Measurements from ENCODE around the gene ARL2BP. TPM values are rescaled to one million over a fixed set of nuclear protein-coding genes. Genes with fewer than 3 reads are reported as not detected.

ARL2BP gene
- total RNA-seq, 1 experiment from 2014 or later: 33.1 TPM

- Histone ChIP-seq H3K27me3 (replicated peaks; ENCODE audit: insufficient read depth, low read depth, low read length, poor library complexity) (no peaks in the 10 kb centered on the region), H3K27ac (ENCODE audit: low read depth, low read length, poor library complexity, severe bottlenecking) (no peak overlapping the region), H3K4me1 (ENCODE audit: insufficient read depth, low read length, poor library complexity, severe bottlenecking) (no peaks in the 10 kb centered on the region), H3K4me3 (ENCODE audit: low read depth, low read length, poor library complexity, severe bottlenecking) (no peak overlapping the region), H3K36me3 (ENCODE audit: insufficient read depth, low read length, poor library complexity, severe bottlenecking) (no peaks in the 10 kb centered on the region), H3K9me3 (ENCODE audit: low read depth, low read length, poor library complexity, severe bottlenecking) (no peaks in the 10 kb centered on the region)
- ChIA-PET POLR2A (ENCODE audit: low non-redundant PET) (no interaction called here), CTCF (no interaction called here)
- no peak for DNase-seq (ENCODE audit: low spot score)
- no peak for TF ChIP-seq EZH2 (IDR thresholded peaks at IDR 0.05; ENCODE audit: borderline replicate concordance, low read depth, low read length, poor library complexity, severe bottlenecking)
- no peak for TF ChIP-seq CTCF (conservative IDR thresholded peaks at IDR 0.05; ENCODE audit: low read depth, low read length)
- BruUV-seq (replicated peaks): no TSS peak
- intact Hi-C loops (cut with micrococcal nuclease; ENCODE audit: unreplicated experiment): no loop called here
Observed at GRCh38 chr16:57283214-57283958, 38.3 kb downstream of the ARL2BP start.

GRCh38 chr16:57283959-57284208 is 38.8 kb downstream of the ARL2BP start:
- Histone ChIP-seq H3K4me3 (ENCODE audit: low read depth, low read length, poor library complexity, severe bottlenecking) (no peak overlapping the region), H3K36me3 (ENCODE audit: insufficient read depth, low read length, poor library complexity, severe bottlenecking) (no peaks in the 10 kb centered on the region), H3K9me3 (ENCODE audit: low read depth, low read length, poor library complexity, severe bottlenecking) (no peaks in the 10 kb centered on the region), H3K27ac (ENCODE audit: low read depth, low read length, poor library complexity, severe bottlenecking) (no peak overlapping the region), H3K4me1 (ENCODE audit: insufficient read depth, low read length, poor library complexity, severe bottlenecking) (no peaks in the 10 kb centered on the region), H3K27me3 (replicated peaks; ENCODE audit: insufficient read depth, low read depth, low read length, poor library complexity) (no peaks in the 10 kb centered on the region)
- CTCF ChIA-PET: no interaction called here
- POLR2A ChIA-PET (ENCODE audit: low non-redundant PET): no interaction called here
- TF ChIP-seq CTCF (conservative IDR thresholded peaks at IDR 0.05; ENCODE audit: low read depth, low read length) (no peak), EZH2 (IDR thresholded peaks at IDR 0.05; ENCODE audit: borderline replicate concordance, low read depth, low read length, poor library complexity, severe bottlenecking) (no peak)
- no peak for DNase-seq (ENCODE audit: low spot score)
- intact Hi-C loops (cut with micrococcal nuclease; ENCODE audit: unreplicated experiment): no loop called here
- BruUV-seq (replicated peaks): no TSS peak

GRCh38 chr16:57284209-57284951 is 39.3 kb downstream of the ARL2BP start, which contains the start of gene PLLP:
Gene PLLP, minus strand, starts transcription at chr16:57284672. Its CDS starts 132 bp downstream, at chr16:57284540.
- no TSS peak for BruUV-seq (replicated peaks)
- intact Hi-C loops (cut with micrococcal nuclease; ENCODE audit: unreplicated experiment): no loop called here
- Histone ChIP-seq H3K4me3 (ENCODE audit: low read depth, low read length, poor library complexity, severe bottlenecking) (peak within 1 kb of the TSS; percentile 54), H3K9me3 (ENCODE audit: low read depth, low read length, poor library complexity, severe bottlenecking) (no peaks in the 10 kb centered on the region), H3K27me3 (replicated peaks; ENCODE audit: insufficient read depth, low read depth, low read length, poor library complexity) (no peaks in the 10 kb centered on the region), H3K36me3 (ENCODE audit: insufficient read depth, low read length, poor library complexity, severe bottlenecking) (no peaks in the 10 kb centered on the region), H3K4me1 (ENCODE audit: insufficient read depth, low read length, poor library complexity, severe bottlenecking) (no peaks in the 10 kb centered on the region), H3K27ac (ENCODE audit: low read depth, low read length, poor library complexity, severe bottlenecking) (no peak within 1 kb of the TSS)
- ChIA-PET POLR2A (ENCODE audit: low non-redundant PET) (no interaction called here), CTCF (no interaction called here)
- peak; percentile 54 for DNase-seq (ENCODE audit: low spot score)
- TF ChIP-seq EZH2 (IDR thresholded peaks at IDR 0.05; ENCODE audit: borderline replicate concordance, low read depth, low read length, poor library complexity, severe bottlenecking) (no peak), CTCF (conservative IDR thresholded peaks at IDR 0.05; ENCODE audit: low read depth, low read length) (no peak)
